ENCODE results near the gene PIK3R3.

- TF ChIP-seq EZH2 (IDR thresholded peaks at IDR 0.05) (no peak), POLR2AphosphoS5 (IDR thresholded peaks at IDR 0.05; ENCODE audit: borderline replicate concordance, low read depth, low read length) (no peak), FOXP2 (optimal IDR thresholded peaks at IDR 0.05; ENCODE audit: control extremely low read depth, extremely low read length, insufficient read depth) (no peak)
These were observed 2.3 kb downstream of the PIK3R3 start for GRCh38 chr1:46130121-46130520.

All from SK-N-MC (cell line).